HG02610 (cell line): Measurements from ENCODE around the gene MON2.

Experiments
- ATAC-seq: cut with Tn5 transposase; IDR thresholded peaks from one replicate; pipeline ENCODE4 v1.9.1; 2021; ENCODE audit warnings: mild to moderate bottlenecking, moderate library complexity; ENCODE audit not compliant: unreplicated experiment

The MON2 gene

GRCh38 chr12:62605981-62606380 is 139.4 kb downstream of the MON2 start:
- ATAC-seq, result no peak

GRCh38 chr12:62606654-62607053 is 140.0 kb downstream of the MON2 start:
- no peak for ATAC-seq

GRCh38 chr12:62613081-62613480 is 146.5 kb downstream of the MON2 start:
- ATAC-seq, result no peak

- no peak for ATAC-seq
Measured at GRCh38 chr12:62618319-62618718, 151.7 kb downstream of the MON2 start.

- ATAC-seq, result no peak
Measured at GRCh38 chr12:62618930-62619329, 152.3 kb downstream of the MON2 start.

GRCh38 chr12:62621101-62621638 is 154.5 kb downstream of the MON2 start:
- no peak for ATAC-seq

- no peak for ATAC-seq
Measured at GRCh38 chr12:62622177-62622576, 155.6 kb downstream of the MON2 start.

- no peak for ATAC-seq
Measured at GRCh38 chr12:62625228-62625627, 158.6 kb downstream of the MON2 start.

- ATAC-seq, result no peak
Measured at GRCh38 chr12:62627181-62627580, 160.6 kb downstream of the MON2 start.

- ATAC-seq, result no peak
Measured at GRCh38 chr12:62629413-62629812, 162.8 kb downstream of the MON2 start.

GRCh38 chr12:62629971-62630739 is 163.5 kb downstream of the MON2 start:
- ATAC-seq, result no peak

- peak; percentile 53 for ATAC-seq
Measured at GRCh38 chr12:62631471-62632410, 165.1 kb downstream of the MON2 start.

GRCh38 chr12:62632411-62632918 is 165.8 kb downstream of the MON2 start:
- peak; percentile 50 for ATAC-seq

GRCh38 chr12:62635649-62636048 is 169.0 kb downstream of the MON2 start:
- no peak for ATAC-seq

GRCh38 chr12:62637679-62638078 is 171.1 kb downstream of the MON2 start:
- ATAC-seq, result no peak

GRCh38 chr12:62640910-62641448 is 174.4 kb downstream of the MON2 start:
- peak; percentile 97 for ATAC-seq

- no peak for ATAC-seq
Measured at GRCh38 chr12:62642486-62642885, 175.9 kb downstream of the MON2 start.

GRCh38 chr12:62643486-62643885 is 176.9 kb downstream of the MON2 start:
- ATAC-seq, result no peak

GRCh38 chr12:62646566-62646965 is 179.9 kb downstream of the MON2 start:
- no peak for ATAC-seq

- ATAC-seq, result no peak
Measured at GRCh38 chr12:62647586-62647985, 181.0 kb downstream of the MON2 start.
